Airway epithelial cell (primary cell): ENCODE results near the gene SLC2A3. TPM values are rescaled to one million over a fixed set of nuclear protein-coding genes. Genes with fewer than 3 reads are reported as not detected.

Source experiments
- total RNA-seq: library from RNA; depleted of rRNA; stranded (reverse); fragments of >200 nt; gene quantifications from 2 replicates; pipeline ENCODE4 v1.2.3, GENCODE V29; 2015

Gene SLC2A3
- 11.2 and 14.1 TPM in 2 replicates for total RNA-seq

DNA sequence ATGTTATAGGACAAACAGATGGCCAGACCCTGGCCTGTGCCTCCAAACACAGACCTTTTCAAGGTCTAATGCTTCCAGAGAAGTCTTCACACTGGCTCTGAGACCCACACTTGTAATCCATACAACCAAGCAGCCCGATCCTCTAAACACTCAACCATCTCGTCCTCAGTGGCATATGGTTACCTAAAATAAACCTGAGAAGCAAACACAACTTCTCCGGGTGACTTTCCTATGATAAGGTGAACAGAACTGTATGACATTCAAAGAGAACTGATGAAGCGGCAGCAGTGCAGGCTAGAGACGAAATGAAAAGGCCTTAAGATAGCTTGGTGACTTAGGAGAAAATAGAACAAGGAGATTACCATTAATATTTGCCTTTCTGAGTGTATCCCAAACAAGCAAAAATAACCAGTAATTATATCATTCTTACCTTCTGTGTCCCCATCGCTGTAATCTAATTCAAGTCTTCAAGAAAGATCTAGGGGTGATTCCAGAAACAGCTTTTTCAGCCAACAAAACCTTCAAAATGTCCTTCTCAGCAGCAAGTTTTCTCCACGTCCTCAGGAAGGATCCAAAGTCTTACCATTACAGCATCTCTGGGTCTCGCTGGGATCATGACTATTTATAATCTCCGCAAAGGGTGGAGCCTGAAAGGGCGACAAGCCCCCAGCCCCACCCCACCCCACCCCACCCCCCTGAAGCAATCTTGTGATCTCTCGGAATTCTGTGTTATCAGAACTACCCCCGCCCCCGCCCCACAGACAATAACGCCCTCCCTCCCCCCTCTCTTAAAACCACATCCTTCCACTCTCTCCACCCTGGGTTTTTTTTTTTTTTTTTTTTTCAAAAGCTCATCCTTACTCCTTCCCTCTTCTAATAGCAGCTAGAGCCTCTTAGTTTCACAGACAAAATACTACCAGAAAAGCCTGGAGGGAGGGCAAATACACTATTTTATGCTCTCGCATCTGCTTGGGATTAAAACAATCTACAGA, at the start of gene SLC2A3:
Gene SLC2A3 (minus strand): TSS at position 598 of the 992 bp plus-strand sequence. CDS start 153 bp downstream, at position 445.

DNA sequence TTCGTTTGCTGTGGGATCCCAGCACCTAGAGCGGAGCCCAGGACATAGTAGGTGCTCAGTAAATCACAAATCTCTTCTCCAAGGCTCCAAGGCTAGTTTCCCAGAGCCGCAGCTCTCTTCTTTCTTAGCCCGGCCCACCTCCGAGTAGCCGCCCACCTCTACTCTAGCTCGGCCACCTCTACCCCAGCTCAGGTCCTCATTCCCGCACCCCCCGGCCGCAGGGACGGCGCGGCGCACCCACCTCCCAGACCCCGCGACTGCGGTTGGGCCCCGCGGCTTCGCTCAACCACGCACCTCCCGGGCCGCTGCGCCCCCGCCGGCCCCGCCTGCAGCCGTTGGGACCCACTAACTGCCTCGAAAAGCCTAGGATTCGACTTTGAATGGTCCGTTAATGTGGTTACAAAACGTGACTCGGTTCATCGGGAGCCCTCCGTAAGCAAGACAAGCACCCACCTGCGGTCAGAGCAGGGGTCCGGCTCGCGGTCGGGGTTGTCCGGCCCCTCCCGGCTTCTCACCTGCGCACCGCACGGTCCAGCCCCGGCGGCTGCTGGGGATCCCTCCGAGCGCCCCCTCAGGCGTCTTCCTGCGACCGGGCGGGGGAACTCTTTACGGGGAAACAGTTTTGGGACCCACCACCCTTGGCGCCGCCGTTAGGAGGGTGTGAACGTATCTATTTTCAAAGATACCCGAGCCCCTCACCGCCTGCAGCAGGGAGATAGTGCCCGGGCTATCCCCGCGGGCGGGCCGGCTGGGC, 63.2 kb downstream of the SLC2A3 start, which contains the start of gene SLC2A14:
Gene SLC2A14 (minus strand): TSS at position 350 of the 754 bp plus-strand sequence. CDS start 3,035 bp downstream, outside the sequence.

Other genes with a start within 250 kb of the SLC2A3 start
- gene GDF3, start 240.4 kb downstream of the SLC2A3 start, total RNA-seq, result not detected in 2 replicates
- not detected in 2 replicates for gene DPPA3, start 224.8 kb downstream of the SLC2A3 start, total RNA-seq
- not detected in 2 replicates for gene CLEC4C, start 188.8 kb downstream of the SLC2A3 start, total RNA-seq
- not detected in 2 replicates for gene NANOGNB, start 171.0 kb downstream of the SLC2A3 start, total RNA-seq
- under 0.01 TPM in 1 of 2 replicates, not detected in the other for gene NANOG, start 146.8 kb downstream of the SLC2A3 start, total RNA-seq
- 0.05 TPM in 1 of 2 replicates, not detected in the other for gene SLC2A14, start 63.3 kb downstream of the SLC2A3 start, total RNA-seq
- 6.7 and 9.2 TPM in 2 replicates for gene FOXJ2, start 96.5 kb upstream of the SLC2A3 start, total RNA-seq
- gene C3AR1, start 130.2 kb upstream of the SLC2A3 start, total RNA-seq, result not detected in 2 replicates
- 19.0 and 33.2 TPM in 2 replicates for gene NECAP1, start 146.1 kb upstream of the SLC2A3 start, total RNA-seq
- gene CLEC4A, start 187.4 kb upstream of the SLC2A3 start, total RNA-seq, result 0.42 TPM in 1 of 2 replicates, not detected in the other
- not detected in 2 replicates for gene ZNF705A, start 220.8 kb upstream of the SLC2A3 start, total RNA-seq